Omental fat pad (tissue), 4 donors: ENCODE measurements around the gene CTH. TPM values are rescaled to one million over a fixed set of nuclear protein-coding genes. Genes with fewer than 3 reads are reported as not detected.
"Not testable (repeated sequence)": the region's sequence is repeated elsewhere in the genome, so short reads cannot be mapped to it uniquely, and the experiment has no call there.

Experiments used
- ATAC-seq: fragments of 150-250 bp; one replicate; pipeline ENCODE4 v1.9.1; 2016; ENCODE audit warnings: mild to moderate bottlenecking, moderate library complexity; ENCODE audit not compliant: low FRiP score
- DNase-seq: peaks from one replicate; pipeline ENCODE4 v3.0.0-alpha.2; 2019; ENCODE audit warnings: low spot score
- CTCF ChIP-seq, 3 donors: fragments of 450-650 bp; IDR thresholded peaks; one replicate each; pipeline ENCODE4 v1.5.1; 2016 to 2017; ENCODE audit warnings: antibody characterized with exemption in 3 of 3, mild to moderate bottlenecking in 3 of 3, moderate library complexity in 2 of 3
- total RNA-seq, 4 donors: library from RNA; depleted of rRNA; stranded (reverse); fragments of >200 nt; gene quantifications; one replicate each; pipeline ENCODE4 v1.1.0, GENCODE V29; 2016

Gene CTH
- total RNA-seq, 4 donors from 2014 or later, result 4.9 to 13.3 (median 6.6) TPM

DNA sequence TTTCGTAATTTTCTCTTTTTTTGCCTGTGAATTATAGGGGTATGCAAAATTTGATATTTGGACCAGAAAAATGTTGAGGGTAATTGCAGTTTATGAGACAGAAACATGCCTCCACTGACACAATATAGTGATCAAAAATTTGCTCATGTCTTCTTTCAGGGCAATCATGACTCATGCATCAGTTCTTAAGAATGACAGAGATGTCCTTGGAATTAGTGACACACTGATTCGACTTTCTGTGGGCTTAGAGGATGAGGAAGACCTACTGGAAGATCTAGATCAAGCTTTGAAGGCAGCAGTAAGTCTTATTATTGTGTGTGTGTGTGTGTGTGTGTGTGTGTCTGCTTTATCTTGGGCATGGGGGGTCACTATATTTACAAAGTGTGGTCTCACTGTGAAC, 27.5 kb downstream of the CTH start:
- no peak for TF ChIP-seq CTCF (IDR thresholded peaks at IDR 0.05)
- DNase-seq, result no peak
- no peak for ATAC-seq

- TF ChIP-seq CTCF (IDR thresholded peaks at IDR 0.05), result no peak
- no peak for DNase-seq
- no peak for ATAC-seq
These were observed 29.7 kb downstream of the CTH start for GRCh38 chr1:70440642-70441391.

DNA sequence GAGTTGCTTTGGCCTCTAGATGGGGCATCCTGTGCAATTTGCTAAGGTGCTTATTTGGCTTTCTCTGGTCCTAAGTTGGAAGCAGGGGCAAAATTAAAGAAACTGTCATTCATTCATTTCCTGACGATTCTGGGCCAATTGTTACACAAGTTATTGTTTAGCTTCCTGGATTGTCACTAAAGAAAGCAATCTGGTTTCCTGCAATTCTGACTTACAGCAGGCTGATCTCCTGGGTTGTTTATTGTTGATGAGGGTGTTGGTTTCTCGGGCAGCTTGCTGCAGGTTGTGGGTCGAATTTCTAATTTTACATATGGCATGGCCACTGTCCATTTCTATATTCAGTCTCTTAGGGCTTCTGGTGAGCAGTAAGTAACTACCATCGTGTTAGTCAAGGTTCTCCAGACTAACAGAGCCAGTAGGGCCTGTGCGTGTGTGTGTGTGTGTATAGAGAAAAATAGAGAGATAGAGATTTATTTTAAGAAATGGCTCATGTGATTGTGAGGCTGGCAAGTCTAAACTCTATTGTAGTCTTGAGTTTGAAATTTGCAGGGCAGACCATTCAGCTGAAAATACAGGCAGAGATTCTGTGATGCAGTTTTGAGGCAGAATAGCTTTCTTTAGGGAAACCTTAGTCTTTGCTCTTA, 30.4 kb downstream of the CTH start:
- DNase-seq, result no peak
- TF ChIP-seq CTCF (IDR thresholded peaks at IDR 0.05), result no peak
- ATAC-seq, result no peak

- no peak for TF ChIP-seq CTCF (IDR thresholded peaks at IDR 0.05)
- ATAC-seq (no peak), DNase-seq (no peak)
These were observed 31.4 kb downstream of the CTH start for GRCh38 chr1:70442490-70442889.

DNA sequence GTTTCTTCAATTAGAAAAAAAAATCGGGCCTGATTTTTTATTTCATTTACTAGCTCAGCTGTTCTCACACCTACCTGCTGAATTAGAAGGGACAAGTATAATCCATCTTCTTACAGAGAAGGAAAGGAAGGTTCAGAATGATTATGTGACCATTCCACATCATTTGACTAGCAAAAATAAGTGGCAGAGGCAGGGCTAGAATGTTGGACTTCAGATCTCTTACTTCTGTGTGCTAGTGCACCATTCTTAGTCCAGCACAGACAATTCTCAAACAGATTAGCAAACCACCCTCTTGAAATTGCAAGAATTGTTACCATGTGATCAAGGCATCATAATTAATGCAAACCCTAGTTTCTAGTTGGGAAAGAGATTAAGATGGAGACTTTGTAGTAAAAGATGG, 32.7 kb downstream of the CTH start:
- DNase-seq (no peak), ATAC-seq (no peak)
- TF ChIP-seq CTCF (IDR thresholded peaks at IDR 0.05), result no peak

- no peak for TF ChIP-seq CTCF (IDR thresholded peaks at IDR 0.05)
- ATAC-seq, result no peak
- DNase-seq, result no peak
These were observed 38.0 kb downstream of the CTH start for GRCh38 chr1:70449049-70449448.

DNA sequence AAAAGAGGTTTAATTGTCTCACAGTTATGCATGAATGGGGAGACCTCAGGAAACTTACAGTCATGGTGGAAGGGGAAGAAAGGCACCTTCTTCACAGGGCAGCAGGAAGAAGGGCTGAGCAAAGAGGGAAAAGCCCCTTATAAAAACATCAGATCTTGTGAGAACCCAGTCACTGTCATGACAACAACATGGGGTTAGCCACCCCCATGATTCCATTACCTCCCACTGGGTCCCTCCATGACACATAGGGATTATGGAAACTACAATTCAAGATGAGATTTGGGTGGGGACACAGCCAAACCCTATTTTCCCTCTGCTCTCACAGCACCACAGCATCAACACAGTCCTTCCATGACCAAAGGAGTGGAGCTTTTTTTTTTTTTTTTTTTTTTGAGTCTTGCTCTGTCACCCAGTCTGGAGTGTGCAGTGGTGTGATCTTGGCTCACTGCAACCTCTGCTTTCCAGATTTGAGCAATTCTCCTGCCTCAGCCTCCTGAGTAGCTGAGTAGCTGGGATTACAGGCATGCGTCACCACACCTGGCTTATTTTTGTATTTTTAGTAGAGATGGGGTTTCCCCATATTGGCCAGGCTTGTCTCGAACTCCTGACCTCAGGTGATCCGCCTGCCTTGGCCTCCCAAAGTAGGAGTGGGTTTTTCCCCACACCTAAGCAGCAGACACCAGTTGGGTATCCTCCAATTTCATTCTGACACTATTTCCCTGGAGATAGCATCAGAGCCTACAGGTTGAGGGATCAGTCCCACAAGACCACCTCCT, 41.3 kb downstream of the CTH start:
- not testable (repeated sequence) for ATAC-seq, DNase-seq
